SH-SY5Y (cell line): ENCODE data around the gene GPC5.

Source experiments
- GATA2 ChIP-seq: IDR thresholded peaks from 2 replicates; pipeline ENCODE4 v1.6.1; 2011; ENCODE audit warnings: mild to moderate bottlenecking, low read depth, low read length
- GATA3 ChIP-seq: IDR thresholded peaks from 2 replicates; pipeline ENCODE4 v1.6.1; 2011; ENCODE audit warnings: low read depth, mild to moderate bottlenecking, low read length, moderate library complexity

DNA sequence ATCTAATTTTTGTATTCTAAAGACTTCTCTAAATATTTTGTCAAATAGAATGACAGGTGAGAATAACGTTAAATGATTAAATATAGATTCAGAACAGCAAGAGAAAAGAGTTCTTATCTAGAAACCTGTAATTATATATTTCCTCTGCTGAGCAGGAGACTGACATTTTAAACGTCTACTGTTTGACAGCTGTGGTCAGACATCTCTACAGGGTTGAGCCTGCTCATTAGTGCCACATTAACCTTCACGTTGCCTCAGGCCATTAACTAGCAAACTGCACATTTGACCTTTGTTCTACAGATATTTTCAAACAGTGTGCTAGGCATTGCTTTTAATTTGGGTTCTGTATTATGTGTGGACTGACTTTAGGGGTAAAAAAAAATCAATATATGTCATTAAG, 347.5 kb downstream of the GPC5 start:
- no peak for TF ChIP-seq GATA2
- TF ChIP-seq GATA3: no peak
